Upper lobe of left lung (tissue), 6 donors: ENCODE measurements around the gene GRID1. TPM values are rescaled to one million over a fixed set of nuclear protein-coding genes. Genes with fewer than 3 reads are reported as not detected.

Experiments used
- ATAC-seq, 2 donors: fragments of 200-7000 bp; cut with Tn5 transposase; one replicate each; pipeline ENCODE4 v1.9.1; 2022; ENCODE audit warnings: mild to moderate bottlenecking in 2 of 2, moderate library complexity in 2 of 2; ENCODE audit not compliant: low FRiP score in 2 of 2
- DNase-seq, 2 donors: peaks; one replicate each; pipeline ENCODE4 v3.0.0-alpha.2; 2019 to 2020
- H3K27ac ChIP-seq, 4 donors: fragments of 200-600 bp; sonication (generic); one replicate each; pipeline ENCODE4 v1.5.1; 2016 to 2019
- H3K27me3 ChIP-seq, 4 donors: fragments of 200-600 bp; sonication (generic); one replicate each; pipeline ENCODE4 v1.5.1; 2017 to 2019
- H3K36me3 ChIP-seq, 4 donors: fragments of 200-600 bp; sonication (generic); one replicate each; pipeline ENCODE4 v1.5.1; 2016 to 2019
- H3K4me1 ChIP-seq, 4 donors: fragments of 200-600 bp; sonication (generic); one replicate each; pipeline ENCODE4 v1.5.1; 2018 to 2019
- H3K4me3 ChIP-seq, 4 donors: fragments of 200-600 bp; sonication (generic); one replicate each; pipeline ENCODE4 v1.5.1; 2017 to 2019; ENCODE audit warnings: mild to moderate bottlenecking in 2 of 4, moderate library complexity in 1 of 4
- H3K9me3 ChIP-seq, 4 donors: fragments of 200-600 bp; sonication (generic); one replicate each; pipeline ENCODE4 v1.5.1; 2018 to 2019
- CTCF ChIP-seq, 6 experiments: fragments of 450-650 bp in 4 of 6; fragments of 200-600 bp in 2 of 6; sonication (generic) in 2 of 6; IDR thresholded peaks; one replicate each; pipeline ENCODE4 v1.5.1; 2016 to 2019; ENCODE audit warnings: antibody characterized with exemption in 6 of 6
- EP300 ChIP-seq, 4 donors: sonication (generic); formaldehyde crosslinking; IDR thresholded peaks; one replicate each; pipeline ENCODE4 v1.5.1; 2017; ENCODE audit warnings: antibody characterized with exemption in 4 of 4, control low read depth in 2 of 4
- POLR2A ChIP-seq, 4 donors: fragments of 450-650 bp; IDR thresholded peaks; one replicate each; pipeline ENCODE4 v1.5.1; 2016 to 2017; ENCODE audit warnings: antibody characterized with exemption in 4 of 4, mild to moderate bottlenecking in 2 of 4
- POLR2AphosphoS5 ChIP-seq, 2 donors: sonication (generic); formaldehyde crosslinking; IDR thresholded peaks; one replicate each; pipeline ENCODE4 v1.5.1; 2017; ENCODE audit warnings: antibody characterized with exemption in 2 of 2
- WGBS, 2 donors: methylation state at CpG; one replicate each; pipeline ENCODE4 v1.1.5; 2017 to 2018; 5-methylcytosine and 5-hydroxymethylcytosine counted together
- total RNA-seq, 6 donors: library from RNA; depleted of rRNA in 4 of 6; stranded (reverse); fragments of >200 nt in 4 of 6; gene quantifications; one replicate each; pipeline versions ENCODE4 v1.1.0 to v1.2.1, GENCODE V29; 2016 to 2021
- donor health status: DM: no; HTN: no; CAD: no; lungs with moderate emphysema.
- donor health status: DM: no; HTN: yes; CAD: no; lungs with severe emphysema.

GRID1 gene
- total RNA-seq, 6 donors from 2014 or later, result 1.5 to 5.2 (median 3.2) TPM

GRCh38 chr10:86073199-86073977 lies 293.2 kb downstream of the GRID1 start:
- DNase-seq (no peak), ATAC-seq (no peak)
- 80 to 84% methylated on average over 4 to 7 of the region's 7 CpGs for WGBS, 2 donors
- Histone ChIP-seq H3K9me3 (no peaks in the 10 kb centered on the region), H3K4me3 (no peak overlapping the region), H3K36me3 (no peaks in the 10 kb centered on the region), H3K4me1 (no peaks in the 10 kb centered on the region), H3K27me3 (no peaks in the 10 kb centered on the region), H3K27ac (no peak overlapping the region)
- TF ChIP-seq POLR2A (IDR thresholded peaks at IDR 0.05) (no peak), POLR2AphosphoS5 (IDR thresholded peaks at IDR 0.05) (no peak), CTCF (IDR thresholded peaks at IDR 0.05) (no peak), EP300 (IDR thresholded peaks at IDR 0.05) (no peak)

GRCh38 chr10:86072413-86072812 lies 294.2 kb downstream of the GRID1 start:
- Histone ChIP-seq H3K36me3 (no peaks in the 10 kb centered on the region), H3K4me1 (no peaks in the 10 kb centered on the region), H3K9me3 (no peaks in the 10 kb centered on the region), H3K27me3 (no peaks in the 10 kb centered on the region), H3K4me3 (no peak overlapping the region), H3K27ac (no peak overlapping the region)
- TF ChIP-seq CTCF (IDR thresholded peaks at IDR 0.05), result no peak
- TF ChIP-seq POLR2AphosphoS5 (IDR thresholded peaks at IDR 0.05), result no peak
- TF ChIP-seq POLR2A (IDR thresholded peaks at IDR 0.05), result no peak
- no peak for TF ChIP-seq EP300 (IDR thresholded peaks at IDR 0.05)
- no peak for DNase-seq
- no peak for ATAC-seq
- 59 to 74% methylated on average over 5 of the region's 5 CpGs for WGBS, 2 donors

GRCh38 chr10:86071758-86072157 lies 294.8 kb downstream of the GRID1 start:
- 55 to 65% methylated on average over 4 of the region's 4 CpGs for whole genome bisulfite sequencing, 2 donors
- H3K4me3 ChIP-seq, result no peak overlapping the region
- DNase-seq (peak in 1 of 2 donors; percentile 1), ATAC-seq (no peak)
- no peaks in the 10 kb centered on the region for H3K27me3 ChIP-seq
- H3K27ac ChIP-seq, result no peak overlapping the region
- H3K36me3 ChIP-seq, result no peaks in the 10 kb centered on the region
- TF ChIP-seq EP300 (IDR thresholded peaks at IDR 0.05) (no peak), POLR2A (IDR thresholded peaks at IDR 0.05) (no peak), CTCF (IDR thresholded peaks at IDR 0.05) (no peak), POLR2AphosphoS5 (IDR thresholded peaks at IDR 0.05) (no peak)
- H3K9me3 ChIP-seq, result no peaks in the 10 kb centered on the region
- no peaks in the 10 kb centered on the region for H3K4me1 ChIP-seq

- Histone ChIP-seq H3K27ac (no peak overlapping the region), H3K36me3 (no peaks in the 10 kb centered on the region), H3K27me3 (no peaks in the 10 kb centered on the region), H3K4me3 (no peak overlapping the region), H3K4me1 (no peaks in the 10 kb centered on the region), H3K9me3 (no peaks in the 10 kb centered on the region)
- ATAC-seq (no peak), DNase-seq (peak in 1 of 2 donors; percentile 8)
- TF ChIP-seq POLR2AphosphoS5 (IDR thresholded peaks at IDR 0.05), result no peak
- no peak for TF ChIP-seq EP300 (IDR thresholded peaks at IDR 0.05)
- no peak for TF ChIP-seq POLR2A (IDR thresholded peaks at IDR 0.05)
- no peak for TF ChIP-seq CTCF (IDR thresholded peaks at IDR 0.05)
- 67 to 84% methylated on average over 5 of the region's 5 CpGs for WGBS, 2 donors
Observed at GRCh38 chr10:86071145-86071544, 295.4 kb downstream of the GRID1 start.

- Histone ChIP-seq H3K4me3 (no peak overlapping the region), H3K36me3 (no peaks in the 10 kb centered on the region), H3K9me3 (no peaks in the 10 kb centered on the region), H3K27ac (no peak overlapping the region), H3K4me1 (no peaks in the 10 kb centered on the region), H3K27me3 (no peaks in the 10 kb centered on the region)
- TF ChIP-seq POLR2A (IDR thresholded peaks at IDR 0.05), result no peak
- TF ChIP-seq POLR2AphosphoS5 (IDR thresholded peaks at IDR 0.05), result no peak
- no peak for TF ChIP-seq EP300 (IDR thresholded peaks at IDR 0.05)
- no peak for TF ChIP-seq CTCF (IDR thresholded peaks at IDR 0.05)
- DNase-seq (no peak), ATAC-seq (no peak)
- WGBS, 2 donors, result 78 to 88% methylated on average over 1 of the region's 1 CpG
Observed at GRCh38 chr10:86070278-86070677, 296.3 kb downstream of the GRID1 start.
